Liver (tissue), 3 donors: Measurements from ENCODE around the gene ZNF473.

Experiments
- EGR1 ChIP-seq, 2 donors: IDR thresholded peaks; 2 replicates each; pipeline ENCODE4 v1.6.1; 2016 to 2018; ENCODE audit warnings: antibody characterized with exemption in 2 of 2, low read depth in 2 of 2
- GABPA ChIP-seq, 2 donors: IDR thresholded peaks in 1 of 2; conservative IDR thresholded peaks in 1 of 2; 2 replicates each; pipeline ENCODE4 v1.6.1; 2016; ENCODE audit warnings: antibody characterized with exemption in 2 of 2, mild to moderate bottlenecking in 1 of 2, moderate library complexity in 1 of 2
- HNF4G ChIP-seq: IDR thresholded peaks from 2 replicates; pipeline ENCODE4 v1.6.1; 2016; ENCODE audit warnings: antibody characterized with exemption
- JUND ChIP-seq, 2 donors: IDR thresholded peaks; 2 replicates each; pipeline ENCODE4 v1.6.1; 2016; ENCODE audit warnings: antibody characterized with exemption in 2 of 2
- NR2F2 ChIP-seq: IDR thresholded peaks from 2 replicates; pipeline ENCODE4 v1.6.1; 2016; ENCODE audit warnings: antibody characterized with exemption
- RAD21 ChIP-seq, 2 donors: IDR thresholded peaks; 2 replicates each; pipeline ENCODE4 v1.6.1; 2016; ENCODE audit warnings: antibody characterized with exemption in 2 of 2, mild to moderate bottlenecking in 2 of 2
- RXRA ChIP-seq, 2 donors: IDR thresholded peaks; 2 replicates each; pipeline ENCODE4 v1.6.1; 2017 to 2018; ENCODE audit warnings: antibody characterized with exemption in 2 of 2, mild to moderate bottlenecking in 1 of 2
- SP1 ChIP-seq: IDR thresholded peaks from 2 replicates; pipeline ENCODE4 v1.6.1; 2018; ENCODE audit warnings: antibody characterized with exemption, mild to moderate bottlenecking
- TAF1 ChIP-seq: conservative IDR thresholded peaks from 2 replicates; pipeline ENCODE4 v1.6.1; 2016; ENCODE audit warnings: antibody characterized with exemption, mild to moderate bottlenecking
- YY1 ChIP-seq: IDR thresholded peaks from 2 replicates; pipeline ENCODE4 v1.6.1; 2016; ENCODE audit warnings: antibody characterized with exemption, mild to moderate bottlenecking
- TF ChIP-seq, protein P1 (sequence below): IDR thresholded peaks from 2 replicates; pipeline ENCODE4 v1.6.1; 2016; ENCODE audit warnings: antibody characterized with exemption
- TF ChIP-seq, protein P2 (sequence below): fragments of 150-350 bp; IDR thresholded peaks from 2 replicates; pipeline ENCODE4 v1.5.1; 2017; ENCODE audit warnings: improper control_type of control experiment, low read depth, low read length; ENCODE audit not compliant: missing input control
- TF ChIP-seq, protein P3 (sequence below): IDR thresholded peaks from 2 replicates; pipeline ENCODE4 v1.6.1; 2016; ENCODE audit warnings: antibody characterized with exemption, mild to moderate bottlenecking
- donor health status: healthy.
- donor health status: healthy.

DNA sequence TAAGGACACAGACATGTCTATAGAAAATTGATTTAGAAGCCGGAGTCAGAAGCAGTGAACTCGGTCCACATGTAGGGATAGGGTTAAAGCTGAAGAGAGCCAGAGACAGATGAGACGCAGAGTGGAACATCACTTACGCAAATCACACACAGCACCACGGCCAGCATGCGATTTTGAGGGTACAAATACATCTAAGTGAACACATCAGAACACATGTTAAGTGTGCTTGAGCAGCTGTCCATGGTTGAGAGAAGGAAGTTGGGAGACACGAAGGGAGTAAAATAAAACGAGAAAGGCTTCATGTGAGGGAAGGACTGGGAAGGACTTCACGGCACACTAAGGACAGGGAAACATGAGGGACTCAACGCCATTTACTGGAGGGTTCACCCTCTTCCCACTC, 39.5 kb upstream of the ZNF473 start:
- TF ChIP-seq, protein P1, sequence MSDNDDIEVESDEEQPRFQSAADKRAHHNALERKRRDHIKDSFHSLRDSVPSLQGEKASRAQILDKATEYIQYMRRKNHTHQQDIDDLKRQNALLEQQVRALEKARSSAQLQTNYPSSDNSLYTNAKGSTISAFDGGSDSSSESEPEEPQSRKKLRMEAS, result no peak
- TF ChIP-seq, protein P2, sequence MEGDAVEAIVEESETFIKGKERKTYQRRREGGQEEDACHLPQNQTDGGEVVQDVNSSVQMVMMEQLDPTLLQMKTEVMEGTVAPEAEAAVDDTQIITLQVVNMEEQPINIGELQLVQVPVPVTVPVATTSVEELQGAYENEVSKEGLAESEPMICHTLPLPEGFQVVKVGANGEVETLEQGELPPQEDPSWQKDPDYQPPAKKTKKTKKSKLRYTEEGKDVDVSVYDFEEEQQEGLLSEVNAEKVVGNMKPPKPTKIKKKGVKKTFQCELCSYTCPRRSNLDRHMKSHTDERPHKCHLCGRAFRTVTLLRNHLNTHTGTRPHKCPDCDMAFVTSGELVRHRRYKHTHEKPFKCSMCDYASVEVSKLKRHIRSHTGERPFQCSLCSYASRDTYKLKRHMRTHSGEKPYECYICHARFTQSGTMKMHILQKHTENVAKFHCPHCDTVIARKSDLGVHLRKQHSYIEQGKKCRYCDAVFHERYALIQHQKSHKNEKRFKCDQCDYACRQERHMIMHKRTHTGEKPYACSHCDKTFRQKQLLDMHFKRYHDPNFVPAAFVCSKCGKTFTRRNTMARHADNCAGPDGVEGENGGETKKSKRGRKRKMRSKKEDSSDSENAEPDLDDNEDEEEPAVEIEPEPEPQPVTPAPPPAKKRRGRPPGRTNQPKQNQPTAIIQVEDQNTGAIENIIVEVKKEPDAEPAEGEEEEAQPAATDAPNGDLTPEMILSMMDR, result no peak
- TF ChIP-seq RAD21 (IDR thresholded peaks at IDR 0.05), result no peak
- TF ChIP-seq TAF1, result no peak
- TF ChIP-seq JUND (IDR thresholded peaks at IDR 0.05), result no peak
- no peak for TF ChIP-seq EGR1 (IDR thresholded peaks at IDR 0.05; ENCODE audit: low read depth in 2 of 2)
- TF ChIP-seq HNF4G, result no peak
- TF ChIP-seq RXRA (IDR thresholded peaks at IDR 0.05), result no peak
- no peak for TF ChIP-seq SP1
- no peak for TF ChIP-seq YY1
- no peak for TF ChIP-seq NR2F2
- TF ChIP-seq, protein P3, sequence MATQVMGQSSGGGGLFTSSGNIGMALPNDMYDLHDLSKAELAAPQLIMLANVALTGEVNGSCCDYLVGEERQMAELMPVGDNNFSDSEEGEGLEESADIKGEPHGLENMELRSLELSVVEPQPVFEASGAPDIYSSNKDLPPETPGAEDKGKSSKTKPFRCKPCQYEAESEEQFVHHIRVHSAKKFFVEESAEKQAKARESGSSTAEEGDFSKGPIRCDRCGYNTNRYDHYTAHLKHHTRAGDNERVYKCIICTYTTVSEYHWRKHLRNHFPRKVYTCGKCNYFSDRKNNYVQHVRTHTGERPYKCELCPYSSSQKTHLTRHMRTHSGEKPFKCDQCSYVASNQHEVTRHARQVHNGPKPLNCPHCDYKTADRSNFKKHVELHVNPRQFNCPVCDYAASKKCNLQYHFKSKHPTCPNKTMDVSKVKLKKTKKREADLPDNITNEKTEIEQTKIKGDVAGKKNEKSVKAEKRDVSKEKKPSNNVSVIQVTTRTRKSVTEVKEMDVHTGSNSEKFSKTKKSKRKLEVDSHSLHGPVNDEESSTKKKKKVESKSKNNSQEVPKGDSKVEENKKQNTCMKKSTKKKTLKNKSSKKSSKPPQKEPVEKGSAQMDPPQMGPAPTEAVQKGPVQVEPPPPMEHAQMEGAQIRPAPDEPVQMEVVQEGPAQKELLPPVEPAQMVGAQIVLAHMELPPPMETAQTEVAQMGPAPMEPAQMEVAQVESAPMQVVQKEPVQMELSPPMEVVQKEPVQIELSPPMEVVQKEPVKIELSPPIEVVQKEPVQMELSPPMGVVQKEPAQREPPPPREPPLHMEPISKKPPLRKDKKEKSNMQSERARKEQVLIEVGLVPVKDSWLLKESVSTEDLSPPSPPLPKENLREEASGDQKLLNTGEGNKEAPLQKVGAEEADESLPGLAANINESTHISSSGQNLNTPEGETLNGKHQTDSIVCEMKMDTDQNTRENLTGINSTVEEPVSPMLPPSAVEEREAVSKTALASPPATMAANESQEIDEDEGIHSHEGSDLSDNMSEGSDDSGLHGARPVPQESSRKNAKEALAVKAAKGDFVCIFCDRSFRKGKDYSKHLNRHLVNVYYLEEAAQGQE, result no peak
- TF ChIP-seq GABPA (IDR thresholded peaks at IDR 0.05 in 1 of 2, conservative IDR thresholded peaks at IDR 0.05 in 1 of 2), result no peak
